ENCODE results near the gene DEPDC5. TPM values are rescaled to one million over a fixed set of nuclear protein-coding genes. Genes with fewer than 3 reads are reported as not detected.
A peak's percentile ranks its signal among the peaks of the same experiment; 100 is the strongest.

DEPDC5 gene
- total and polyA plus RNA-seq, 10 of the 15 experiments (the other 5 are each of a cell fraction or from before 2014, with no cell fraction given) = 3.0 to 38.9 (median 22.8) TPM

DNA sequence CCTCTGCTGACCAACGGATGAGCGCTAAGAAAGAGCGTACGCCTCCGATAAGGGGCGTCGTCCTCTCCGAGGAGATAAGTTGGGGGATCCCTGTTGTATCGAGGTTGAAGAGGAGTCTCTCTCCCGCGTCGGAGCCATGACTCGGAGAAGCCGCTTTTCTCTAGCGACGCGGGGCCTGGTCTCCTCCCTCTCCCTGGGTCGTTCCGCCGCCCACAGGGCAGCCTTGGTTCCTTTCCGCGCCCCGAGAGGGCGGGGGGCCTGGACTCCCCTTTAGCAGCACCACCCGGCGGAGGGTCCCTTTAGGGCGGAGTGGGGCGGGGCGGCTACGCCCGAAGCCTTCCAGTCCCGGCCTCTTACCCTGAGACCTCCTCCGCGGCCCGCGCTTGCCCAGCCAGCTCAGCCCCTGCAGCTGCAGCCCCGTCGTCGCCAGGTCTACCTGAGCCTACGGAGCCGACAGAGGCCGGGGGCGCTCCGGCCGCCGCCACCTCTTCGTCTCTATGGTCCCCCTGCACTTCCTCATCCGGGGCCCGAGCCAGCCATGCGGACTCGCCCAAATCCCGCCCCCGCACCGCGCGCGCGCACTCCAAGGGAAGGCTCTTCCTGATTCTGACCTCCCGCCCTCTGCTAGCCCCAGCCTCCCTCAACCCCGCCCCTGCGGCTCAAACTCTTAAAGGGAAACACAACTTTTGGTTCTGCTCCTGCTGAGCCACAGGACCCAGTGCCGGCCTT lies 4.0 kb upstream of the DEPDC5 start, which contains the start of gene PRR14L:
Gene PRR14L, minus strand, starts transcription at position 497 of the 729 bp plus-strand sequence. CDS start 11,272 bp downstream, outside the sequence.
- Histone ChIP-seq H3K79me2 (ENCODE audit: control insufficient read depth, insufficient read depth, low read length) (peaks cover 46% of the 10 kb centered on the region), H3K4me3 (peak within 1 kb of the TSS; percentile 92), H3K27ac (ENCODE audit: control insufficient read depth, insufficient read depth) (peak within 1 kb of the TSS; percentile 94), H3K9me3 (replicated peaks; ENCODE audit: control insufficient read depth, insufficient read depth, low read length) (no peaks in the 10 kb centered on the region), H3K9ac (ENCODE audit: control insufficient read depth, insufficient read depth, low read length) (peak within 1 kb of the TSS; percentile 93), H3K4me1 (ENCODE audit: control insufficient read depth, insufficient read depth, low read length) (peaks cover 13% of the 10 kb centered on the region), H2AFZ (ENCODE audit: control insufficient read depth, low read depth, low read length) (peak within 1 kb of the TSS; percentile 94), H3K36me3 (ENCODE audit: control insufficient read depth in 2 of 2, insufficient read depth in 2 of 2, low read length in 1 of 2) (no peaks in the 10 kb centered on the region), H4K20me1 (ENCODE audit: control insufficient read depth, insufficient read depth) (no peaks in the 10 kb centered on the region), H3K27me3 (replicated peaks in 1 of 2; ENCODE audit: control insufficient read depth in 2 of 2, insufficient read depth in 2 of 2, low read length in 1 of 2) (no peaks in the 10 kb centered on the region), H3K4me2 (ENCODE audit: control insufficient read depth, insufficient read depth) (peak within 1 kb of the TSS; percentile 85)
- DNase-seq (ENCODE audit: low read depth, low spot score) (peak; percentile 86), ATAC-seq (peak; percentile 78), FAIRE-seq (peak; percentile 73)
- 1% methylated on average over 53 of the region's 62 CpGs for WGBS (ENCODE audit: insufficient coverage, insufficient replicate concordance, low lambda C conversion rate, missing lambda C conversion rate)
- CTCF ChIA-PET = interaction anchor here (0.5 to 1.0 kb wide), 3 partner anchors 54 to 298 kb away, joined by 3 to 4 read pairs (median 3); no protein-coding TSS in a partner anchor
- no TSS peak for BruUV-seq (replicated peaks)
- SMC1A ChIA-PET (ENCODE audit: uncharacterized antibody, unreplicated experiment) = interaction anchor here (1.0 to 1.7 kb wide), 3 partner anchors 83 to 201 kb away, joined by 3 to 6 read pairs (median 3); partner anchors contain the start of gene PISD
- in situ Hi-C loops (cut with MboI) (no loop called here), intact Hi-C loops (cut with micrococcal nuclease; ENCODE audit: unreplicated experiment) (loop anchor here (5.0 to 10.0 kb wide), 2 partner anchors 85 to 402 kb away; partner anchors contain the start of genes PATZ1 and PISD)
- POLR2A ChIA-PET = no interaction called here
- RAD21 ChIA-PET (ENCODE audit: unreplicated experiment) = interaction anchor here (1.0 kb wide), 1 partner anchor 111 kb away, joined by 3 read pairs; no protein-coding TSS in a partner anchor
- TF ChIP-seq, protein P1, sequence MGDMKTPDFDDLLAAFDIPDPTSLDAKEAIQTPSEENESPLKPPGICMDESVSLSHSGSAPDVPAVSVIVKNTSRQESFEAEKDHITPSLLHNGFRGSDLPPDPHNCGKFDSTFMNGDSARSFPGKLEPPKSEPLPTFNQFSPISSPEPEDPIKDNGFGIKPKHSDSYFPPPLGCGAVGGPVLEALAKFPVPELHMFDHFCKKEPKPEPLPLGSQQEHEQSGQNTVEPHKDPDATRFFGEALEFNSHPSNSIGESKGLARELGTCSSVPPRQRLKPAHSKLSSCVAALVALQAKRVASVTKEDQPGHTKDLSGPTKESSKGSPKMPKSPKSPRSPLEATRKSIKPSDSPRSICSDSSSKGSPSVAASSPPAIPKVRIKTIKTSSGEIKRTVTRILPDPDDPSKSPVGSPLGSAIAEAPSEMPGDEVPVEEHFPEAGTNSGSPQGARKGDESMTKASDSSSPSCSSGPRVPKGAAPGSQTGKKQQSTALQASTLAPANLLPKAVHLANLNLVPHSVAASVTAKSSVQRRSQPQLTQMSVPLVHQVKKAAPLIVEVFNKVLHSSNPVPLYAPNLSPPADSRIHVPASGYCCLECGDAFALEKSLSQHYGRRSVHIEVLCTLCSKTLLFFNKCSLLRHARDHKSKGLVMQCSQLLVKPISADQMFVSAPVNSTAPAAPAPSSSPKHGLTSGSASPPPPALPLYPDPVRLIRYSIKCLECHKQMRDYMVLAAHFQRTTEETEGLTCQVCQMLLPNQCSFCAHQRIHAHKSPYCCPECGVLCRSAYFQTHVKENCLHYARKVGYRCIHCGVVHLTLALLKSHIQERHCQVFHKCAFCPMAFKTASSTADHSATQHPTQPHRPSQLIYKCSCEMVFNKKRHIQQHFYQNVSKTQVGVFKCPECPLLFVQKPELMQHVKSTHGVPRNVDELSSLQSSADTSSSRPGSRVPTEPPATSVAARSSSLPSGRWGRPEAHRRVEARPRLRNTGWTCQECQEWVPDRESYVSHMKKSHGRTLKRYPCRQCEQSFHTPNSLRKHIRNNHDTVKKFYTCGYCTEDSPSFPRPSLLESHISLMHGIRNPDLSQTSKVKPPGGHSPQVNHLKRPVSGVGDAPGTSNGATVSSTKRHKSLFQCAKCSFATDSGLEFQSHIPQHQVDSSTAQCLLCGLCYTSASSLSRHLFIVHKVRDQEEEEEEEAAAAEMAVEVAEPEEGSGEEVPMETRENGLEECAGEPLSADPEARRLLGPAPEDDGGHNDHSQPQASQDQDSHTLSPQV (IDR thresholded peaks at IDR 0.05) = no peak
- TF ChIP-seq ZNF622 (IDR thresholded peaks at IDR 0.05) (no peak), SIN3A (IDR thresholded peaks at IDR 0.05; ENCODE audit: low read depth, low read length) (no peak), MTA3 (IDR thresholded peaks at IDR 0.05; ENCODE audit: borderline replicate concordance, low read length) (no peak), SMC3 (IDR thresholded peaks at IDR 0.05; ENCODE audit: borderline replicate concordance, low read length) (no peak), PAX5 (IDR thresholded peaks at IDR 0.05; ENCODE audit: borderline replicate concordance, low read depth, low read length) (peak; percentile 82), SMAD1 (IDR thresholded peaks at IDR 0.05; ENCODE audit: low read depth, partially characterized antibody) (no peak), ZZZ3 (IDR thresholded peaks at IDR 0.05; ENCODE audit: control insufficient read depth, insufficient read length, low read depth) (no peak), IKZF1 (conservative IDR thresholded peaks at IDR 0.05) (peak; percentile 87), BHLHE40 (IDR thresholded peaks at IDR 0.05; ENCODE audit: borderline replicate concordance in 1 of 2, low read depth in 2 of 2, low read length in 1 of 2) (peak in 1 of 2 experiments; percentile 60; a peak in 1 of 4 replicates)
- TF ChIP-seq, protein P2, sequence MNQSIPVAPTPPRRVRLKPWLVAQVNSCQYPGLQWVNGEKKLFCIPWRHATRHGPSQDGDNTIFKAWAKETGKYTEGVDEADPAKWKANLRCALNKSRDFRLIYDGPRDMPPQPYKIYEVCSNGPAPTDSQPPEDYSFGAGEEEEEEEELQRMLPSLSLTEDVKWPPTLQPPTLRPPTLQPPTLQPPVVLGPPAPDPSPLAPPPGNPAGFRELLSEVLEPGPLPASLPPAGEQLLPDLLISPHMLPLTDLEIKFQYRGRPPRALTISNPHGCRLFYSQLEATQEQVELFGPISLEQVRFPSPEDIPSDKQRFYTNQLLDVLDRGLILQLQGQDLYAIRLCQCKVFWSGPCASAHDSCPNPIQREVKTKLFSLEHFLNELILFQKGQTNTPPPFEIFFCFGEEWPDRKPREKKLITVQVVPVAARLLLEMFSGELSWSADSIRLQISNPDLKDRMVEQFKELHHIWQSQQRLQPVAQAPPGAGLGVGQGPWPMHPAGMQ (IDR thresholded peaks at IDR 0.05; ENCODE audit: borderline replicate concordance) = no peak
- TF ChIP-seq, protein P3, sequence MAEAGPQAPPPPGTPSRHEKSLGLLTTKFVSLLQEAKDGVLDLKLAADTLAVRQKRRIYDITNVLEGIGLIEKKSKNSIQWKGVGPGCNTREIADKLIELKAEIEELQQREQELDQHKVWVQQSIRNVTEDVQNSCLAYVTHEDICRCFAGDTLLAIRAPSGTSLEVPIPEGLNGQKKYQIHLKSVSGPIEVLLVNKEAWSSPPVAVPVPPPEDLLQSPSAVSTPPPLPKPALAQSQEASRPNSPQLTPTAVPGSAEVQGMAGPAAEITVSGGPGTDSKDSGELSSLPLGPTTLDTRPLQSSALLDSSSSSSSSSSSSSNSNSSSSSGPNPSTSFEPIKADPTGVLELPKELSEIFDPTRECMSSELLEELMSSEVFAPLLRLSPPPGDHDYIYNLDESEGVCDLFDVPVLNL (IDR thresholded peaks at IDR 0.05; ENCODE audit: low read depth, low read length) = peak; percentile 38; the same call in 1 of the 2 replicates
- TF ChIP-seq, protein P4, sequence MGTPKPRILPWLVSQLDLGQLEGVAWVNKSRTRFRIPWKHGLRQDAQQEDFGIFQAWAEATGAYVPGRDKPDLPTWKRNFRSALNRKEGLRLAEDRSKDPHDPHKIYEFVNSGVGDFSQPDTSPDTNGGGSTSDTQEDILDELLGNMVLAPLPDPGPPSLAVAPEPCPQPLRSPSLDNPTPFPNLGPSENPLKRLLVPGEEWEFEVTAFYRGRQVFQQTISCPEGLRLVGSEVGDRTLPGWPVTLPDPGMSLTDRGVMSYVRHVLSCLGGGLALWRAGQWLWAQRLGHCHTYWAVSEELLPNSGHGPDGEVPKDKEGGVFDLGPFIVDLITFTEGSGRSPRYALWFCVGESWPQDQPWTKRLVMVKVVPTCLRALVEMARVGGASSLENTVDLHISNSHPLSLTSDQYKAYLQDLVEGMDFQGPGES (IDR thresholded peaks at IDR 0.05) = no peak
